GM12801 (cell line): ENCODE results near the gene TMEM44.

Source experiments
- TF ChIP-seq, protein P1 (sequence below): IDR thresholded peaks from one replicate; pipeline ENCODE4 v1.5.1; 2011; ENCODE audit warnings: control low read depth; ENCODE audit not compliant: insufficient read length; ENCODE audit errors: extremely low read depth

Gene TMEM44

DNA sequence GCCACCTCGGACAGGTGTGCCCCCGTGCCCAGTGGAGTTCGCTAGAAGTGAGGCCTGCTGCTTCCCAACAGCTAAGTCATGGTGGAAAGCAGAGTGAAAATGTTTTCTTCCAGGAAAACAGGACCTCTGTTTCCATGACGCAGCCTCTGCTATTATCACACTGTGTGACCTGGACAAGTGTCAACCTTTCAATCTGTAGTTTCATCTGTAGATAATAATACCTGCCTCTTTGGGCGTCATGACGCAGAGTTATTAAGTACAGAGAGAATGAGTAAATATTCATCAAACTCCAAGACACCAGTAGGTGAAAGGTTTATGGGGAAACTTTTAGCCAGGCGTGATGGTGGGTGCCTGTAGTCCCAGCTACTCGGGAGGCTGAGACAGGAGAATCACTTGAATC is 62.3 kb downstream of the TMEM44 start:
- TF ChIP-seq, protein P1, sequence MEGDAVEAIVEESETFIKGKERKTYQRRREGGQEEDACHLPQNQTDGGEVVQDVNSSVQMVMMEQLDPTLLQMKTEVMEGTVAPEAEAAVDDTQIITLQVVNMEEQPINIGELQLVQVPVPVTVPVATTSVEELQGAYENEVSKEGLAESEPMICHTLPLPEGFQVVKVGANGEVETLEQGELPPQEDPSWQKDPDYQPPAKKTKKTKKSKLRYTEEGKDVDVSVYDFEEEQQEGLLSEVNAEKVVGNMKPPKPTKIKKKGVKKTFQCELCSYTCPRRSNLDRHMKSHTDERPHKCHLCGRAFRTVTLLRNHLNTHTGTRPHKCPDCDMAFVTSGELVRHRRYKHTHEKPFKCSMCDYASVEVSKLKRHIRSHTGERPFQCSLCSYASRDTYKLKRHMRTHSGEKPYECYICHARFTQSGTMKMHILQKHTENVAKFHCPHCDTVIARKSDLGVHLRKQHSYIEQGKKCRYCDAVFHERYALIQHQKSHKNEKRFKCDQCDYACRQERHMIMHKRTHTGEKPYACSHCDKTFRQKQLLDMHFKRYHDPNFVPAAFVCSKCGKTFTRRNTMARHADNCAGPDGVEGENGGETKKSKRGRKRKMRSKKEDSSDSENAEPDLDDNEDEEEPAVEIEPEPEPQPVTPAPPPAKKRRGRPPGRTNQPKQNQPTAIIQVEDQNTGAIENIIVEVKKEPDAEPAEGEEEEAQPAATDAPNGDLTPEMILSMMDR = no peak

DNA sequence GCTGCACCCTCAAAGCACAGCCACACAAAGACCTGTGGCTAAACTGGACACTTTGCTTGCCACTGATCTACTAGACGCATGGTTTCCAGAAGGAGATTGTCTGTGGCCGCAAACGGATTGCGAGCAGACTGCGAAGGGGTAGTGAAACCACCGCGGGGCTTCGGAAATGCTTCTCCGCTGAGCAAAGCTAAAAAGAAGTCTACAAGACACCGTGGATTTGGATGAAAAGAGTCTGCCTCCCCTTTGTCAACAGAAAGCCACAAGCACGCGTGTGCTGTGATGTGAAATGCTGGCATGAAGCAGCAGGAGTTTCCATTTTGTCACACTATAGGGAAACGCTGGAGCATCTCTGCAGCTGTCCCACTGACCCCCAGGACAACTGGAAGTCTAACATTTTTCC is 63.0 kb downstream of the TMEM44 start:
- TF ChIP-seq, protein P1 = no peak

DNA sequence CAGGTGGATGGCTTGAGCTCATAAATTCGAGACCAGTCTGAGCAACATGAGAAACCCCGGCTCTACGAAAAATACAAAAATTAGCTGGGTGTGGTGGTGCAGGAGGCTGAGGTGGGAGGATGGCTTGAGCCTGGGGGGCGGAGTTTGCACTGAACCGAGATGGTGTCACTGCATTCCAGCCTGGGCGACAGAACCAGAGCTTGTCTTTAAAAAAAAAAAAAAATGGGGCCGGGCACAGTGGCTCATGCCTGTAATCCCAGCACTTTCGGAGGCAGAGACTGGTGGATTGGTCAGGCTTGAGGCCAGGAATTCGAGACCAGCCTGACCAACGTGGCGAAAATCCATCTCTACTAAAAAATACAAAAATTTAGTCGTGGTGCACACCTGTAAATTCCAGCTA is 64.0 kb downstream of the TMEM44 start:
- TF ChIP-seq, protein P1 = no peak

DNA sequence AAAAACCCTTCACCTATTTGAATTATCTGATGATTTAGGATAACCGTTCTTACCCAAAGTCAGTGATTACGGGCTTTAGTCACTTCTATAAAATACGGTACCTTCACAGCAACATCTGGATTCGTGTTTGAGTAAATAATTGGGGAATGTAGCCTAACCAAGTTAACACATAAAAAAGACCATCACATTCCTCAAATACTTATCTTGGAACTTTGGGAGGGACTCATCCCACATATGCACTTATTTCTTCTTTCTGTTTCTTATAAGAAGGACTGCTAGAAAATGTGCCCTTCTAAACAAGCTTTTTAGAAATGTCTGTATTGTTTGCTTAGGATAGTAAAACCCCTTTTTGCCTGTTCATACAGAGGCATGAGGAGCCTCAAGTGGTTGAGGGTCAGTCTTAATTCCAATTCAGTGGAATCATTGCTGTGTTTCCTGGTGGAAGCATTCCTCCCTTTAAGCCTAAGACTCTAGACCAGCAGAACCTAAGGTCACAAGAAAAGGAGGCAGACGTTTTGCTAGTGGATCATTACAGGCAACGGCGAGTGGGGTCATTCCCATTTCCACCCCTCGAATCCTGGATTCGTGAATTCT is 67.5 kb downstream of the TMEM44 start:
- TF ChIP-seq, protein P1 = no peak

DNA sequence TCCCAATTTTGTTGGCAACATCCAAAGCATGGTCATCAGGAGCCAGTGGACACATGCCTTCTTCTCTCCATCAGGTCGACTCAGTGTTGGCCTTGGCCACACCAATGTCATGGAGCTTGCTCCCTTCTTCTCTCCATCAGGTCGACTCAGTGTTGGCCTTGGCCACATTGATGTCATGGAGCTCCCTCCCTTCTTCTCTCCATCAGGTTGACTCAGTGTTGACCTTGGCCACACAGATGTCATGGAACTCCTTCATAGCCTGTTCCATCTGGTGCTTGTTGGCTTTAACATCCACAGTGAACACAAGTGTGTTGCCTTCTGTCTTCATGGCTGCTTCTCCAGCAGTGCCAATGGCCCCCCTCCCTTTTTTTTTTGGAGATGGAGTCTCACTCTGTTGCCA is 70.2 kb downstream of the TMEM44 start:
- TF ChIP-seq, protein P1 = no peak

DNA sequence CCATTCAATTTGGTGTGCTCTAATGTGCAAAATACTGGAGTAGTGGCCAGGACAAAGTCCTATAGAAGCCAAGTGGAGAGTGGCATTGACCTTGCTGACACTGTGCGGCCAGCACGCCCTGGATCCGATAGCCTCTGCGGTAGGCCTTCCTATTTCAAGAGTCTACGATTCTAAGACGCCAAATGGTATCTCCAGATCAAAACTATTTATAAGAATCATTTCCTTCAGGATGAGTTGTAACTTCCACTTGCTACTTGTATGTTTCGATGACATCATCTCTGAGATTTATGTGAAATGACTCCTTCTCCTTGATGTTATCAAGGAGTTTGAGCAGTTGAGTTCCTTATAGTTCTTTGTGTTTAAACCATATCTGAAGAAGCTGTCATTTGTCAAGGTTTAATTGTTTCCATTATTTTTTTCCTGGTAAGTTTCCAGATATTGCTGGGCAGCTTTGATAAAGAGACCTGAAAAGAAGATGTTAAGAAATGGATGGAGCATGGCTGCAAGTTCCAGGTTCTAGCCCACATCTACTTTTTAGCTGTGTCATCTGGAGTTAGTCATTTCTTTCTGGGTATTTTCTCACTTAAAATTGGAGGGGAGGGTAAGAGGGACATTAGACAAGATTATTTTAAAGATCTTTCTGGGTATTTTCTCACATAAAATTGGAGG is 71.8 kb downstream of the TMEM44 start:
- TF ChIP-seq, protein P1 = no peak

DNA sequence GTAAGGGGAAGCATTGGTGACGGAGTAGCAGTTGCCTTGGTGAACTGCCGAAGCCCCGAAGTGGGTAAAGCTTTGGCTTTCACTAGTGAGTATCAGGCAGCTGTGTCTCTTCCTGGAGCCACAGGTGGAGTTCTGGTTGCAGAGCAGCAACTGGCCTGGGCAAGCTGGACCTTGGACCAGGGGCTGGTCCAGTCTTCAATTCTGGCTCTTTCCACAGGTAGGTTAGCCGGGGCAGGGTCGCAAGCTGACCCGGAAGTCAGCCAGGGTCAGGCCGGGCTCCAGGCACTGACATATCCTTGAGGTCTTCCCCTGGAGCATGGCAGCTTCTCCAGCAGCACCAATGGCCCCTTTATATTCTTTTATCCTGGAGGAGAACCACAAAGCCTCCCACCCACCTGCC is 73.2 kb downstream of the TMEM44 start:
- TF ChIP-seq, protein P1 = no peak
